ENCODE results near the gene FLNC.

FLNC gene

GRCh38 chr7:128883622-128884448 lies 53.6 kb downstream of the FLNC start:
- TF ChIP-seq GATA2 (IDR thresholded peaks at IDR 0.05; ENCODE audit: low read depth, low read length), result no peak
- no peak for TF ChIP-seq GATA3 (IDR thresholded peaks at IDR 0.05; ENCODE audit: low read depth, low read length)

GRCh38 chr7:128884561-128885369 lies 54.6 kb downstream of the FLNC start:
- TF ChIP-seq GATA3 (IDR thresholded peaks at IDR 0.05; ENCODE audit: low read depth, low read length) (no peak), GATA2 (IDR thresholded peaks at IDR 0.05; ENCODE audit: low read depth, low read length) (no peak)

- TF ChIP-seq GATA2 (IDR thresholded peaks at IDR 0.05; ENCODE audit: low read depth, low read length), result no peak
- TF ChIP-seq GATA3 (IDR thresholded peaks at IDR 0.05; ENCODE audit: low read depth, low read length), result no peak
Measured at GRCh38 chr7:128885370-128886187, 55.4 kb downstream of the FLNC start.

- TF ChIP-seq GATA3 (IDR thresholded peaks at IDR 0.05; ENCODE audit: low read depth, low read length) (no peak), GATA2 (IDR thresholded peaks at IDR 0.05; ENCODE audit: low read depth, low read length) (no peak)
Measured at GRCh38 chr7:128886391-128887168, 56.4 kb downstream of the FLNC start.

GRCh38 chr7:128887169-128888038 lies 57.2 kb downstream of the FLNC start:
- no peak for TF ChIP-seq GATA2 (IDR thresholded peaks at IDR 0.05; ENCODE audit: low read depth, low read length)
- TF ChIP-seq GATA3 (IDR thresholded peaks at IDR 0.05; ENCODE audit: low read depth, low read length), result no peak

GRCh38 chr7:128888039-128888755 lies 58.0 kb downstream of the FLNC start:
- TF ChIP-seq GATA3 (IDR thresholded peaks at IDR 0.05; ENCODE audit: low read depth, low read length) (no peak), GATA2 (IDR thresholded peaks at IDR 0.05; ENCODE audit: low read depth, low read length) (no peak)

- TF ChIP-seq GATA3 (IDR thresholded peaks at IDR 0.05; ENCODE audit: low read depth, low read length) (no peak), GATA2 (IDR thresholded peaks at IDR 0.05; ENCODE audit: low read depth, low read length) (no peak)
Measured at GRCh38 chr7:128888756-128889095, 58.5 kb downstream of the FLNC start.

GRCh38 chr7:128889121-128889520 lies 58.9 kb downstream of the FLNC start:
- TF ChIP-seq GATA2 (IDR thresholded peaks at IDR 0.05; ENCODE audit: low read depth, low read length), result no peak
- TF ChIP-seq GATA3 (IDR thresholded peaks at IDR 0.05; ENCODE audit: low read depth, low read length), result no peak

- TF ChIP-seq GATA3 (IDR thresholded peaks at IDR 0.05; ENCODE audit: low read depth, low read length), result no peak
- no peak for TF ChIP-seq GATA2 (IDR thresholded peaks at IDR 0.05; ENCODE audit: low read depth, low read length)
Measured at GRCh38 chr7:128890306-128891109, 60.3 kb downstream of the FLNC start.

- TF ChIP-seq GATA3 (IDR thresholded peaks at IDR 0.05; ENCODE audit: low read depth, low read length), result no peak
- no peak for TF ChIP-seq GATA2 (IDR thresholded peaks at IDR 0.05; ENCODE audit: low read depth, low read length)
Measured at GRCh38 chr7:128891110-128891941, 61.1 kb downstream of the FLNC start.

GRCh38 chr7:128891942-128892269 lies 61.7 kb downstream of the FLNC start:
- TF ChIP-seq GATA3 (IDR thresholded peaks at IDR 0.05; ENCODE audit: low read depth, low read length) (no peak), GATA2 (IDR thresholded peaks at IDR 0.05; ENCODE audit: low read depth, low read length) (no peak)
